ENCODE data around the gene KMT2D.

GRCh38 chr12:49048953-49049352 is 11.6 kb downstream of the KMT2D start:
- TF ChIP-seq CTCF (IDR thresholded peaks at IDR 0.05; ENCODE audit: borderline replicate concordance, extremely low read depth, low read length, poor library complexity, severe bottlenecking) (no peak), EZH2 (IDR thresholded peaks at IDR 0.05; ENCODE audit: borderline replicate concordance, low read depth, low read length, severe bottlenecking) (no peak)

All from DND-41 (cell line).